HG03066 (cell line): ENCODE data around the gene RAMP1.

ENCODE experiments used
- ATAC-seq: cut with Tn5 transposase; IDR thresholded peaks from one replicate; pipeline ENCODE4 v1.9.1; 2021; ENCODE audit warnings: low read depth; ENCODE audit not compliant: unreplicated experiment

The RAMP1 gene

GRCh38 chr2:237892984-237893595, 33.7 kb downstream of the RAMP1 start:
- ATAC-seq: no peak

GRCh38 chr2:237894396-237894979, 35.1 kb downstream of the RAMP1 start:
- no peak for ATAC-seq

GRCh38 chr2:237894986-237895543, 35.6 kb downstream of the RAMP1 start:
- ATAC-seq: no peak

- ATAC-seq: no peak
Observed at GRCh38 chr2:237895544-237896506, 36.4 kb downstream of the RAMP1 start.

GRCh38 chr2:237896507-237896892, 37.1 kb downstream of the RAMP1 start:
- no peak for ATAC-seq

GRCh38 chr2:237896956-237897355, 37.5 kb downstream of the RAMP1 start:
- ATAC-seq: no peak

GRCh38 chr2:237898057-237898414, 38.6 kb downstream of the RAMP1 start:
- ATAC-seq: no peak

GRCh38 chr2:237900891-237901831, 41.7 kb downstream of the RAMP1 start:
- no peak for ATAC-seq

- ATAC-seq: no peak
Observed at GRCh38 chr2:237901932-237902850, 42.8 kb downstream of the RAMP1 start.

- ATAC-seq: no peak
Observed at GRCh38 chr2:237904831-237905599, 45.6 kb downstream of the RAMP1 start.

GRCh38 chr2:237907144-237907543, 47.7 kb downstream of the RAMP1 start:
- no peak for ATAC-seq

GRCh38 chr2:237909075-237909695, 49.8 kb downstream of the RAMP1 start:
- no peak for ATAC-seq

GRCh38 chr2:237909801-237910475, 50.5 kb downstream of the RAMP1 start:
- ATAC-seq: no peak

- ATAC-seq: no peak
Observed at GRCh38 chr2:237910576-237911362, 51.3 kb downstream of the RAMP1 start.

- ATAC-seq: no peak
Observed at GRCh38 chr2:237911363-237912017, 52.1 kb downstream of the RAMP1 start.
